DND-41 (cell line): ENCODE data around the gene BRIP1.

Experiments used
- EZH2 ChIP-seq: IDR thresholded peaks from 3 replicates; pipeline ENCODE4 v1.6.1; 2012; ENCODE audit warnings: borderline replicate concordance, low read depth, mild to moderate bottlenecking, moderate library complexity, low read length, inconsistent platforms; ENCODE audit not compliant: severe bottlenecking
- TF ChIP-seq, protein P1 (sequence below): IDR thresholded peaks from 2 replicates; pipeline ENCODE4 v1.5.1; 2012; ENCODE audit warnings: borderline replicate concordance, low read length, moderate library complexity, mild to moderate bottlenecking; ENCODE audit not compliant: poor library complexity, severe bottlenecking; ENCODE audit errors: extremely low read depth

- TF ChIP-seq, protein P1, sequence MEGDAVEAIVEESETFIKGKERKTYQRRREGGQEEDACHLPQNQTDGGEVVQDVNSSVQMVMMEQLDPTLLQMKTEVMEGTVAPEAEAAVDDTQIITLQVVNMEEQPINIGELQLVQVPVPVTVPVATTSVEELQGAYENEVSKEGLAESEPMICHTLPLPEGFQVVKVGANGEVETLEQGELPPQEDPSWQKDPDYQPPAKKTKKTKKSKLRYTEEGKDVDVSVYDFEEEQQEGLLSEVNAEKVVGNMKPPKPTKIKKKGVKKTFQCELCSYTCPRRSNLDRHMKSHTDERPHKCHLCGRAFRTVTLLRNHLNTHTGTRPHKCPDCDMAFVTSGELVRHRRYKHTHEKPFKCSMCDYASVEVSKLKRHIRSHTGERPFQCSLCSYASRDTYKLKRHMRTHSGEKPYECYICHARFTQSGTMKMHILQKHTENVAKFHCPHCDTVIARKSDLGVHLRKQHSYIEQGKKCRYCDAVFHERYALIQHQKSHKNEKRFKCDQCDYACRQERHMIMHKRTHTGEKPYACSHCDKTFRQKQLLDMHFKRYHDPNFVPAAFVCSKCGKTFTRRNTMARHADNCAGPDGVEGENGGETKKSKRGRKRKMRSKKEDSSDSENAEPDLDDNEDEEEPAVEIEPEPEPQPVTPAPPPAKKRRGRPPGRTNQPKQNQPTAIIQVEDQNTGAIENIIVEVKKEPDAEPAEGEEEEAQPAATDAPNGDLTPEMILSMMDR, result no peak
- TF ChIP-seq EZH2, result no peak
Measured at GRCh38 chr17:61656721-61657217, 206.6 kb downstream of the BRIP1 start.
